A549 (cell line): ENCODE measurements around the gene CDK14. TPM values are rescaled to one million over a fixed set of nuclear protein-coding genes. Genes with fewer than 3 reads are reported as not detected.

Experiments used
- ATAC-seq, 2 experiments: fragments of 200-7000 bp in 1 of 2; fragments of >200 bp in 1 of 2; cut with Nextera tagmentation in 1 of 2; cut with Tn5 transposase in 1 of 2; 3 replicates each; pipeline versions ENCODE4 v1.8.0 to v1.9.1; 2018 to 2020; ENCODE audit warnings: mild to moderate bottlenecking in 1 of 2, moderate library complexity in 1 of 2
- CTCF ChIA-PET: fragments of 300-600 bp; sonication (Branson Sonifier 250); formaldehyde crosslinking; extraction: SDS; loops from one replicate; lab custom pipeline; 2021; ENCODE audit warnings: antibody characterized with exemption, inconsistent platforms; lab: Yijun Ruan, JAX
- POLR2A ChIA-PET: fragments of 350-600 bp; formaldehyde crosslinking; extraction: SDS; loops from one replicate; lab custom pipeline; 2021; ENCODE audit warnings: antibody characterized with exemption, inconsistent platforms; lab: Yijun Ruan, JAX
- DNase-seq, 2 experiments: peaks; one replicate each; pipeline versions ENCODE4 v3.0.0 to v3.0.0-alpha.2; 2011 to 2016; ENCODE audit warnings: low read depth in 1 of 2, low spot score in 1 of 2
- FAIRE-seq: peaks from 2 replicates; lab custom pipeline; 2011; peaks lifted over from hg19 to GRCh38; lab: Jason Lieb, UNC
- H3K27ac ChIP-seq, 2 experiments: fragments of >200 bp; sonication (Bioruptor Twin); formaldehyde crosslinking; 3 replicates each; pipeline ENCODE4 v1.5.1; 2016 to 2017
- H3K4me1 ChIP-seq: fragments of >200 bp; sonication (Bioruptor Twin); formaldehyde crosslinking; 3 replicates; pipeline ENCODE4 v1.6.1; 2016
- H3K4me2 ChIP-seq: fragments of >200 bp; sonication (Bioruptor Twin); formaldehyde crosslinking; 3 replicates; pipeline ENCODE4 v1.6.1; 2016
- H3K4me3 ChIP-seq: fragments of >200 bp; sonication (Bioruptor Twin); formaldehyde crosslinking; 3 replicates; pipeline ENCODE4 v1.5.1; 2016
- H3K9me3 ChIP-seq: fragments of >200 bp; sonication (Bioruptor Twin); formaldehyde crosslinking; 3 replicates; pipeline ENCODE4 v1.6.1; 2016
- BCL3 ChIP-seq: fragments of >200 bp; sonication (Bioruptor Twin); formaldehyde crosslinking; IDR thresholded peaks from 3 replicates; pipeline ENCODE4 v1.6.1; 2016
- BHLHE40 ChIP-seq: IDR thresholded peaks from 2 replicates; pipeline ENCODE4 v1.6.1; 2012; ENCODE audit warnings: low read depth, low read length, inconsistent platforms
- CEBPB ChIP-seq, 2 experiments: fragments of >200 bp in 1 of 2; sonication (Bioruptor Twin) in 1 of 2; formaldehyde crosslinking in 1 of 2; IDR thresholded peaks; 2 replicates each; pipeline ENCODE4 v1.6.1; 2012 to 2016
- EHF ChIP-seq: fragments of 250-450 bp; sonication (Bioruptor Pico); IDR thresholded peaks from 2 replicates; pipeline ENCODE4 v1.5.0; 2020; ENCODE audit warnings: mild to moderate bottlenecking
- EHMT2 ChIP-seq: fragments of 200-600 bp; sonication (generic); IDR thresholded peaks from 2 replicates; pipeline ENCODE4 v1.6.1; 2016; ENCODE audit warnings: antibody characterized with exemption, low read depth, mild to moderate bottlenecking, moderate library complexity
- EP300 ChIP-seq, 2 experiments: fragments of >200 bp; sonication (Bioruptor Twin); formaldehyde crosslinking; IDR thresholded peaks; 2 replicates in 1 of 2; 3 replicates in 1 of 2; pipeline ENCODE4 v1.6.1; 2016 to 2017
- FOSL2 ChIP-seq, 2 experiments: fragments of 450-650 bp in 1 of 2; fragments of >200 bp in 1 of 2; sonication (Bioruptor Twin) in 1 of 2; formaldehyde crosslinking; IDR thresholded peaks; 2 replicates each; pipeline versions ENCODE4 v1.5.0 to v1.6.1; 2016 to 2020; ENCODE audit warnings: mild to moderate bottlenecking in 1 of 2, moderate library complexity in 1 of 2
- FOXS1 ChIP-seq: fragments of 250-450 bp; sonication (Bioruptor Pico); IDR thresholded peaks from 2 replicates; pipeline ENCODE4 v1.5.0; 2020; ENCODE audit warnings: mild to moderate bottlenecking, moderate library complexity
- GATA3 ChIP-seq: IDR thresholded peaks from 2 replicates; pipeline ENCODE4 v1.6.1; 2012; ENCODE audit warnings: borderline replicate concordance
- HDAC2 ChIP-seq: fragments of 200-600 bp; sonication (generic); IDR thresholded peaks from 2 replicates; pipeline ENCODE4 v1.6.1; 2016
- HOXB13 ChIP-seq: fragments of 250-450 bp; sonication (Bioruptor Pico); IDR thresholded peaks from 2 replicates; pipeline ENCODE4 v1.5.0; 2020; ENCODE audit warnings: low read depth, mild to moderate bottlenecking, moderate library complexity
- HOXB5 ChIP-seq: fragments of 250-450 bp; sonication (Bioruptor Pico); IDR thresholded peaks from 2 replicates; pipeline ENCODE4 v1.5.0; 2020; ENCODE audit warnings: mild to moderate bottlenecking, moderate library complexity
- KDM1A ChIP-seq: fragments of 200-600 bp; sonication (generic); IDR thresholded peaks from 2 replicates; pipeline ENCODE4 v1.6.1; 2016; ENCODE audit warnings: low read depth, mild to moderate bottlenecking
- MAZ ChIP-seq: fragments of 150-350 bp; IDR thresholded peaks from 2 replicates; pipeline ENCODE4 v1.6.1; 2014; ENCODE audit warnings: antibody characterized with exemption, low read depth, low read length, borderline replicate concordance
- MYC ChIP-seq: IDR thresholded peaks from 2 replicates; pipeline ENCODE4 v1.6.1; 2012; ENCODE audit warnings: mild to moderate bottlenecking, inconsistent platforms, low read length, improper control_type of control experiment, borderline replicate concordance
- NFE2L2 ChIP-seq: fragments of 150-350 bp; conservative IDR thresholded peaks from 2 replicates; pipeline ENCODE4 v1.6.1; 2014; ENCODE audit warnings: low read length
- POLR2A ChIP-seq: IDR thresholded peaks from 2 replicates; pipeline ENCODE4 v1.6.1; 2012; ENCODE audit warnings: mild to moderate bottlenecking, low read length
- RAD21 ChIP-seq, 2 experiments: fragments of >200 bp in 1 of 2; sonication (Bioruptor Twin) in 1 of 2; formaldehyde crosslinking in 1 of 2; IDR thresholded peaks in 1 of 2; conservative IDR thresholded peaks in 1 of 2; 2 replicates in 1 of 2; 3 replicates in 1 of 2; pipeline ENCODE4 v1.6.1; 2012 to 2018; ENCODE audit warnings: inconsistent platforms in 1 of 2
- RCOR1 ChIP-seq: fragments of 150-350 bp; IDR thresholded peaks from 2 replicates; pipeline ENCODE4 v1.6.1; 2014; ENCODE audit warnings: antibody characterized with exemption, low read length, low read depth
- RNF2 ChIP-seq: fragments of 200-600 bp; sonication (generic); IDR thresholded peaks from 2 replicates; pipeline ENCODE4 v1.6.1; 2016; ENCODE audit warnings: low read depth, mild to moderate bottlenecking, antibody characterized with exemption, moderate library complexity, borderline replicate concordance
- TFCP2L1 ChIP-seq: fragments of 250-450 bp; sonication (Bioruptor Pico); IDR thresholded peaks from 2 replicates; pipeline ENCODE4 v1.5.0; 2021; ENCODE audit warnings: mild to moderate bottlenecking
- USF2 ChIP-seq: fragments of 450-650 bp; IDR thresholded peaks from 2 replicates; pipeline ENCODE4 v1.6.1; 2014; ENCODE audit warnings: antibody characterized with exemption
- ZFP36 ChIP-seq: fragments of 450-650 bp; IDR thresholded peaks from 2 replicates; pipeline ENCODE4 v1.6.1; 2014; ENCODE audit warnings: borderline replicate concordance; ENCODE audit not compliant: partially characterized antibody
- ZNF302 ChIP-seq: fragments of 250-450 bp; sonication (Bioruptor Pico); IDR thresholded peaks from 2 replicates; pipeline ENCODE4 v1.9.0; 2021; ENCODE audit warnings: inconsistent platforms, mild to moderate bottlenecking, moderate library complexity
- WGBS: methylation state at CpG from one replicate; pipeline ENCODE4 v1.1.6; 2017; ENCODE audit errors: missing lambda C conversion rate; 5-methylcytosine and 5-hydroxymethylcytosine counted together
- polyA plus RNA-seq, 4 experiments: library from polyadenylated mRNA; depleted of rRNA in 3 of 4; stranded (reverse); fragments of >200 nt; fragmentation: RNase III in 1 of 4; extraction: RNeasy Plus Mini Kit Qiagen cat#74134 plus additional on column Dnase treatment in 1 of 4; gene quantifications; 2 replicates in 3 of 4; 3 replicates in 1 of 4; pipeline ENCODE4 v1.2.3, GENCODE V29; 2011 to 2017
- TF ChIP-seq, protein P1 (sequence below): fragments of >200 bp; sonication (Bioruptor Twin); formaldehyde crosslinking; IDR thresholded peaks from 2 replicates; pipeline ENCODE4 v1.6.1; 2016
- TF ChIP-seq, protein P2 (sequence below): fragments of 200-600 bp; sonication (generic); IDR thresholded peaks from 2 replicates; pipeline ENCODE4 v1.6.1; 2016; ENCODE audit warnings: antibody characterized with exemption, mild to moderate bottlenecking, moderate library complexity
- TF ChIP-seq, protein P3 (sequence below): fragments of >200 bp; sonication (Bioruptor Twin); formaldehyde crosslinking; IDR thresholded peaks from 3 replicates; pipeline ENCODE4 v1.5.1; 2016

Gene CDK14
- polyA plus RNA-seq, 2 of the 4 experiments (the other 2 are of a cell fraction), result 0.21 to 0.23 TPM

DNA sequence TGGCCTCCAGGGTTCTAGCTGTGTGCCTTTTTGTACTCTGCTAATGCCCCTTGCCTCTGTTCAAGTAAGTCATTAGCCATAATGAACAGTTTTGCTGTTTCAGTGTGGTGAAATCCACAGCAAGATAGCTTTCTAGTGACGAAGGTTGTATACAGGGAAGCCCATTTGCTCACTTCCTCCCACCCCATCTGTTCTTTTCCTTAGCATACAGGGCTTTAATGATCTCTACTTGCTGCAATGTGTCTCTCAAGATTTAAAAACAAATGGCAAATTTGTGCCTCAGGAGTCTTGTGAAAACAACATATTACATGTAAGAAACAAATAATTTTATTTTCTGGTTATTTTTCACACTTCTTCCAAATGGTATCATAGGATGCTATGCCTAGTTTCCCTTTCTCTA is 243.2 kb downstream of the CDK14 start:
- H3K4me2 ChIP-seq, result no peak overlapping the region
- no peak for TF ChIP-seq EP300 (IDR thresholded peaks at IDR 0.05)
- no peak for TF ChIP-seq FOSL2 (IDR thresholded peaks at IDR 0.05)
- no peak for TF ChIP-seq FOSL2 (CRISPR knock-in tag; IDR thresholded peaks at IDR 0.05)
- TF ChIP-seq BCL3, result no peak
- TF ChIP-seq, protein P1, sequence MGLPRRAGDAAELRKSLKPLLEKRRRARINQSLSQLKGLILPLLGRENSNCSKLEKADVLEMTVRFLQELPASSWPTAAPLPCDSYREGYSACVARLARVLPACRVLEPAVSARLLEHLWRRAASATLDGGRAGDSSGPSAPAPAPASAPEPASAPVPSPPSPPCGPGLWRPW, result no peak
- TF ChIP-seq, protein P2, sequence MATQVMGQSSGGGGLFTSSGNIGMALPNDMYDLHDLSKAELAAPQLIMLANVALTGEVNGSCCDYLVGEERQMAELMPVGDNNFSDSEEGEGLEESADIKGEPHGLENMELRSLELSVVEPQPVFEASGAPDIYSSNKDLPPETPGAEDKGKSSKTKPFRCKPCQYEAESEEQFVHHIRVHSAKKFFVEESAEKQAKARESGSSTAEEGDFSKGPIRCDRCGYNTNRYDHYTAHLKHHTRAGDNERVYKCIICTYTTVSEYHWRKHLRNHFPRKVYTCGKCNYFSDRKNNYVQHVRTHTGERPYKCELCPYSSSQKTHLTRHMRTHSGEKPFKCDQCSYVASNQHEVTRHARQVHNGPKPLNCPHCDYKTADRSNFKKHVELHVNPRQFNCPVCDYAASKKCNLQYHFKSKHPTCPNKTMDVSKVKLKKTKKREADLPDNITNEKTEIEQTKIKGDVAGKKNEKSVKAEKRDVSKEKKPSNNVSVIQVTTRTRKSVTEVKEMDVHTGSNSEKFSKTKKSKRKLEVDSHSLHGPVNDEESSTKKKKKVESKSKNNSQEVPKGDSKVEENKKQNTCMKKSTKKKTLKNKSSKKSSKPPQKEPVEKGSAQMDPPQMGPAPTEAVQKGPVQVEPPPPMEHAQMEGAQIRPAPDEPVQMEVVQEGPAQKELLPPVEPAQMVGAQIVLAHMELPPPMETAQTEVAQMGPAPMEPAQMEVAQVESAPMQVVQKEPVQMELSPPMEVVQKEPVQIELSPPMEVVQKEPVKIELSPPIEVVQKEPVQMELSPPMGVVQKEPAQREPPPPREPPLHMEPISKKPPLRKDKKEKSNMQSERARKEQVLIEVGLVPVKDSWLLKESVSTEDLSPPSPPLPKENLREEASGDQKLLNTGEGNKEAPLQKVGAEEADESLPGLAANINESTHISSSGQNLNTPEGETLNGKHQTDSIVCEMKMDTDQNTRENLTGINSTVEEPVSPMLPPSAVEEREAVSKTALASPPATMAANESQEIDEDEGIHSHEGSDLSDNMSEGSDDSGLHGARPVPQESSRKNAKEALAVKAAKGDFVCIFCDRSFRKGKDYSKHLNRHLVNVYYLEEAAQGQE, result no peak
- TF ChIP-seq ZFP36, result no peak
- no peak for TF ChIP-seq RCOR1
- no peak for TF ChIP-seq KDM1A
- no peak for TF ChIP-seq HOXB13 (CRISPR knock-in tag)
- no peak for TF ChIP-seq GATA3
- TF ChIP-seq CEBPB (IDR thresholded peaks at IDR 0.05), result no peak
- no peak for TF ChIP-seq HOXB5 (CRISPR knock-in tag)
- no peak for TF ChIP-seq RAD21 (conservative IDR thresholded peaks at IDR 0.05 in 1 of 2, IDR thresholded peaks at IDR 0.05 in 1 of 2)
- no peak for TF ChIP-seq POLR2A
- no peak for TF ChIP-seq FOXS1 (CRISPR knock-in tag)
- no peak for TF ChIP-seq MYC
- TF ChIP-seq ZNF302 (CRISPR knock-in tag), result no peak
- no peak for TF ChIP-seq TFCP2L1
- no peak for ATAC-seq
- WGBS, result 0% methylated on average over 1 of the region's 1 CpG
- ChIA-PET POLR2A (no interaction called here), CTCF (no interaction called here)
- no peak overlapping the region for H3K27ac ChIP-seq
- H3K4me1 ChIP-seq, result no peaks in the 10 kb centered on the region
- DNase-seq, result no peak
- no peaks in the 10 kb centered on the region for H3K9me3 ChIP-seq
- no peak for FAIRE-seq
- H3K4me3 ChIP-seq, result no peak overlapping the region

DNA sequence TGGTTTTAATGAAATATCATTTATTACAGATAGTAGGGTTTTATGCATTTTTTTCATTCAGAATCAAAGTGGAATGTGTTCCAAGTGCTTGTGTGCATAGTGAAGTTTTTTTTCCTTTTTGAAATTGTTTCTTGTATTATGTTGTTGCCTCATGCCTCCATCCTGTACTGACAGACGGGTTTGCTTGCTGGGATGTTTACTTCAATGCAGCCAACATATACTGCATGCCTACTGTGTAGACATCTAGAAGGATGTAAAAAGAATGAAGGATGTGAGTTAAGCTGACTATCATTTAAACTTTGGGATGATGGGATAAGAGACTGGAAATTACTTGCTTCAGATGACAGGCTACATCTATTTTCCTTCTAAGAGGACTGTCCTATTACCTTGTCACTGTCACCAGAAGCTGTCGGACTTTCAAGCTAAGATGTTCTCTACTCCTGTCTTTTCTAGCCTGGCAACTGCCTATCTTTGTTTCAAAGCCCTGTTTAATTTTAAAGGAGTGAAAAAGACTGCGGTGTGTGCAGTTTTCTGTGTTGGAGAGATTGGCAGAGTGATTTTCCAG is 243.7 kb downstream of the CDK14 start:
- CTCF ChIA-PET, result no interaction called here
- WGBS, result 11% methylated on average over 3 of the region's 3 CpGs
- Histone ChIP-seq H3K4me2 (no peak overlapping the region), H3K27ac (no peak overlapping the region)
- ATAC-seq, result no peak
- DNase-seq, result no peak
- no peak for TF ChIP-seq EHMT2
- TF ChIP-seq, protein P3, sequence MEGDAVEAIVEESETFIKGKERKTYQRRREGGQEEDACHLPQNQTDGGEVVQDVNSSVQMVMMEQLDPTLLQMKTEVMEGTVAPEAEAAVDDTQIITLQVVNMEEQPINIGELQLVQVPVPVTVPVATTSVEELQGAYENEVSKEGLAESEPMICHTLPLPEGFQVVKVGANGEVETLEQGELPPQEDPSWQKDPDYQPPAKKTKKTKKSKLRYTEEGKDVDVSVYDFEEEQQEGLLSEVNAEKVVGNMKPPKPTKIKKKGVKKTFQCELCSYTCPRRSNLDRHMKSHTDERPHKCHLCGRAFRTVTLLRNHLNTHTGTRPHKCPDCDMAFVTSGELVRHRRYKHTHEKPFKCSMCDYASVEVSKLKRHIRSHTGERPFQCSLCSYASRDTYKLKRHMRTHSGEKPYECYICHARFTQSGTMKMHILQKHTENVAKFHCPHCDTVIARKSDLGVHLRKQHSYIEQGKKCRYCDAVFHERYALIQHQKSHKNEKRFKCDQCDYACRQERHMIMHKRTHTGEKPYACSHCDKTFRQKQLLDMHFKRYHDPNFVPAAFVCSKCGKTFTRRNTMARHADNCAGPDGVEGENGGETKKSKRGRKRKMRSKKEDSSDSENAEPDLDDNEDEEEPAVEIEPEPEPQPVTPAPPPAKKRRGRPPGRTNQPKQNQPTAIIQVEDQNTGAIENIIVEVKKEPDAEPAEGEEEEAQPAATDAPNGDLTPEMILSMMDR, result no peak
- no peak for TF ChIP-seq HDAC2
- TF ChIP-seq GATA3, result no peak
- no peak for TF ChIP-seq FOXS1 (CRISPR knock-in tag)
- TF ChIP-seq USF2, result no peak
- TF ChIP-seq ZFP36, result no peak
- TF ChIP-seq RCOR1, result no peak
- no peak for TF ChIP-seq NFE2L2
- TF ChIP-seq, protein P1, result no peak
- TF ChIP-seq MAZ, result no peak
- TF ChIP-seq TFCP2L1, result no peak
- no peak for TF ChIP-seq MYC
- no peak for TF ChIP-seq HOXB5 (CRISPR knock-in tag)
- TF ChIP-seq BHLHE40, result no peak
- no peak for TF ChIP-seq POLR2A
- TF ChIP-seq FOSL2 (IDR thresholded peaks at IDR 0.05), result no peak
- TF ChIP-seq FOSL2 (CRISPR knock-in tag; IDR thresholded peaks at IDR 0.05), result no peak
- TF ChIP-seq RNF2, result no peak
- no peak for TF ChIP-seq EHF (CRISPR knock-in tag)
- TF ChIP-seq, all 56 proteins: peak for 0
- H3K4me1 ChIP-seq, result no peaks in the 10 kb centered on the region
- no peak for FAIRE-seq
- no peak overlapping the region for H3K4me3 ChIP-seq
- H3K9me3 ChIP-seq, result no peaks in the 10 kb centered on the region
- POLR2A ChIA-PET, result no interaction called here
